Spleen (tissue), 7 donors: ENCODE measurements around the gene CRMP1.

Source experiments
- POLR2A ChIP-seq, 3 donors: fragments of 450-650 bp; IDR thresholded peaks; one replicate each; pipeline ENCODE4 v1.5.1; 2017; ENCODE audit warnings: antibody characterized with exemption in 3 of 3, mild to moderate bottlenecking in 1 of 3
- TF ChIP-seq, protein P1 (sequence below), 11 experiments: fragments of 200-600 bp in 7 of 11; fragments of 450-650 bp in 4 of 11; sonication (generic) in 4 of 11; IDR thresholded peaks in 8 of 11; conservative IDR thresholded peaks in 3 of 11; 1 replicate in 7 of 11; 2 replicates in 4 of 11; pipeline versions ENCODE4 v1.4.0 to v1.8.0; 2016 to 2021; ENCODE audit warnings: antibody characterized with exemption in 11 of 11, inconsistent platforms in 4 of 11, mild to moderate bottlenecking in 1 of 11
- donor health status: DM: no; HTN: no; CAD: no; lungs with moderate emphysema.
- donor health status: DM: no; HTN: no; CAD: no.
- donor health status: DM: no; HTN: no; CAD: no.

DNA sequence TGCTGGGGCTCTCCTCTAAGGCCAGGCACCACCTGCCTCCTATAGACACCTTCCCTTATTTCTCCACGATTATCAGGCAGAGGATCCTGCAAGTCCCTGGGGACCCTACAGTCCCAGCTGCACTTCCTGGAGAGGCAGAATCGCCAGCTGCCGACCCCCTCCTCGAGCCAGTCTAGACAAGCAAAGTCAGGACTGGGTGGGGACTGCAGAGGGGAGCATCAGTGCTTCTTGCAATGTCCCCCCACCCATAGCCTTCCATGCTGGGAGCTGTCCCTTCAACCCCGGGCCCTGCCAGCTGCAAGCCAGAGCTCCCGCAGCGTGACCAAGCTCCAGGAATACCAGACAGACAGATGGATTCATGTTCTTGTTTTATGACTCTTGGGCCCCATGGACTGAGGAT is 1.4 kb upstream of the CRMP1 start:
- TF ChIP-seq, protein P1, sequence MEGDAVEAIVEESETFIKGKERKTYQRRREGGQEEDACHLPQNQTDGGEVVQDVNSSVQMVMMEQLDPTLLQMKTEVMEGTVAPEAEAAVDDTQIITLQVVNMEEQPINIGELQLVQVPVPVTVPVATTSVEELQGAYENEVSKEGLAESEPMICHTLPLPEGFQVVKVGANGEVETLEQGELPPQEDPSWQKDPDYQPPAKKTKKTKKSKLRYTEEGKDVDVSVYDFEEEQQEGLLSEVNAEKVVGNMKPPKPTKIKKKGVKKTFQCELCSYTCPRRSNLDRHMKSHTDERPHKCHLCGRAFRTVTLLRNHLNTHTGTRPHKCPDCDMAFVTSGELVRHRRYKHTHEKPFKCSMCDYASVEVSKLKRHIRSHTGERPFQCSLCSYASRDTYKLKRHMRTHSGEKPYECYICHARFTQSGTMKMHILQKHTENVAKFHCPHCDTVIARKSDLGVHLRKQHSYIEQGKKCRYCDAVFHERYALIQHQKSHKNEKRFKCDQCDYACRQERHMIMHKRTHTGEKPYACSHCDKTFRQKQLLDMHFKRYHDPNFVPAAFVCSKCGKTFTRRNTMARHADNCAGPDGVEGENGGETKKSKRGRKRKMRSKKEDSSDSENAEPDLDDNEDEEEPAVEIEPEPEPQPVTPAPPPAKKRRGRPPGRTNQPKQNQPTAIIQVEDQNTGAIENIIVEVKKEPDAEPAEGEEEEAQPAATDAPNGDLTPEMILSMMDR (IDR thresholded peaks at IDR 0.05 in 8 of 11, conservative IDR thresholded peaks at IDR 0.05 in 3 of 11), result no peak
- no peak for TF ChIP-seq POLR2A (IDR thresholded peaks at IDR 0.05)
